Stimulated activated CD4-positive, alpha-beta T cell treated with anti-CD3 and anti-CD28 coated beads, TNF-alpha, amount 100 ng/mL, for 24 hours (primary cell): ENCODE results near the gene THADA.

Experiments used
- DNase-seq, 3 experiments: peaks; one replicate each; pipeline ENCODE4 v3.0.0-alpha.2; 2020; ENCODE audit warnings: low read depth in 3 of 3

Gene THADA

GRCh38 chr2:43509886-43510285 is 86.0 kb downstream of the THADA start:
- no peak for DNase-seq

DNA sequence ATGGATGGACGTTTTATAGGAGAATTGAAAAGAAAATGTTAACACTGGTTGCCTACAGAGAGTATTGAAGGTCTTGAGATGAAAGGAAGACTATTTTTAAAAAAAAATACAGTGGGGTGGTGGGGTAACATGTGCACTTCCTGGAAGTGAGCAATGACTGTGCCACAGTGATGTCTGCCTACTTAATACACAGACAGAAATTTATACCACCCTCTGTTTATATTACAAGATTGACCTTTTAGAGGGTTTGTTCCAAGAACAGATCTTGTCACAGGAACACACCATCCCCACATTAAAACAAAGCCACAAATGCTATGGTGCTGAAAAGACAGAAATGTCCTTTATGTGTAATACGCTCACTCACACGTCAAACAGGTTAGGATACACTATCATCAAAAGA is 87.6 kb downstream of the THADA start:
- DNase-seq: no peak

- no peak for DNase-seq
Observed at GRCh38 chr2:43507137-43507536, 88.7 kb downstream of the THADA start.

DNA sequence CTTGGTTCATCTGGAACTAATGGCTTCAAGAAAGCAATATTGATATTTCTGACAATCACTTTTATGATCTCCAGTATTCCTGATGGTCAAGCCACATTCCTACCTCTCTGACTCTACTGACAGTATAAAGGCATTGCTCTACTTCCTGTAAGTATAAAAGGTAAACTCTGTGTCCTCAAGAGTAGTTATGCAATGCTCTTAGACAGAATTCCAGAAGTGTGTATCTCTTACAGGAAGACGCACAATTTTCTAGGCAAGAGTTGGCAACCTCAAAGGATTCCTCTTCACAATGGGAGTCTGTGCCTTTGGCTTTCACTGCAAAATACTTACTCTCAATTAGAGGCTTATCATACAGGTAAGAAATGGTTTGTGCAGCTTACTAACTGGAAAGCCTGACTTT is 100.1 kb downstream of the THADA start:
- DNase-seq: no peak

DNA sequence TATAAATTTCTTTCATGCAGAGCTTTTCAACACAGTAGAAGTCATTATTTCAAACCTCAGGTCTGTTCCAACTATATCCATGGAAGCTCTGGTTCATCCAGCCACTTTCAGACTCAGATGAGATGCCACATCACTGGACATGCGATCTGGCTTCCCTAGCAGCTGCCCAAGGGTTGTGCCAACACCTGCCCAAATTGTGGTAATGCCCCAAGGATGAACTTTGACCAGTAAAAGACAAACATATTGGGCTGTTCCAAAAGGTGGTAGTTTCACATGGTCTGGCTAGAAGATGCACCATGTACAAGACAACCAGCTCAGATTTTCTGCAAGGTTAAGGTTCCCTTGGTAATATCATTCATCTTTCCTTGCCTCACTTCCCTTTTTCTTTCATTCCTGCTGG is 101.9 kb downstream of the THADA start:
- DNase-seq: no peak

GRCh38 chr2:43491065-43491639 is 104.7 kb downstream of the THADA start:
- DNase-seq: no peak

DNA sequence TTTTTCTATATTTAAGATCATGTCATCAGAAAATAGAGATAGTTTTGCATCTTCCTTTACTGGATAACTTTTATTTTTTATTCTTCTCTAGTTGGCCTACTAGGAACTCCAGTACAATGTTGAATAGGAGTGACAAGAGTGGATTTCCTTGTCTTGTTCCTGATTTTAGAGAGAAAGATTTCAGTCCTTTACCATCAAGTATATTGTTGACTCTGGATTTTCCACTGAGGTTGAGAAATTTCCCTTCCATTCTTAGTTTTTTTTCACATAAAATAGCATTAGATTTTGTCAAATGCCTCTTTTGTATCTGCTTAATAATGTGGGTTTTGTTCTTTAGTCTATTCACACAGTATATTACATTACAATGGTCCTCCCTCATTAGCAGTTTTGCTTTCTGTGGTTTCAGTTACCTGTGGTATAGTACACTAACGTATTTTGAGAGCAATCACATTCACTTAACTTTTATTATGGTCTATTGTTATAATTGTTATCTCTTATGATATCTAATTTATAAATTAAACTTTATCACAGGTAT is 105.5 kb downstream of the THADA start:
- DNase-seq: no peak

DNA sequence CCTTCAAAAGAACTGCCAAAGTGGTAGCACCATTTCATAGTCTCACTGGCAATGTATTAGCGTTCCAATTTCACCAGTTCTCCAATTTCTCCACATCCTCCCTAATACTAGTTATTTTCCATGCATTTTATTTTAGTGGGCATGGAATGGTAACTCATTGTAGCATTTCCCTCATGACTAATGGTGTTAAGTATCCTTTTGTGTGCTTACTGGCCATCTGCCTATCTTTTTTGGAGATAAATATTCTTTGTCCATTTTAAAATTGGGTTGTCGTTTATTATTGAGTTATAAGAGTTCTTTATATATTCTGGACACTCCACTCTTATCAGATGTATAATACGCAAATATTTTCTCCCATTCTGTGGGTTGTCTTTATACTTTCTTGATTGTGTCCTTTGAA is 107.1 kb downstream of the THADA start:
- DNase-seq: no peak

DNA sequence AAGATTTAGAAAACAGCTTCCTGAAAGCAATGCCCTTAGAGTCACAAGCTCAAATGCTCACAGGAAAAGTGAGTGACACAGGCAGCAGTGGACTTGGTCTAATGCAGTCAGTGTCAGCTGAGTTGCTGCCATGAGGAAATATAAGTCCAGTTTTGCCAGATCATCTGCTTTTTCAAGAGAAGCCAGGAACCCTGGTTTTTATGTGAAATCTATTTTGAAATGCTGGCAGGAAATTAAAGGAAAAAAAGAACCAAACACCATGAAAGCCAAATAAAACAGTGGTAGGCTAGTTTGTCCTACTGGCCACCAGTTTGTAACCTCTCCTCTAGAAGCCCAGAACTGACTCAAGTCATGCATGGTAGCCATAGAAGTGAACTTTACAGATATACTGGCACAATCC is 109.2 kb downstream of the THADA start:
- no peak for DNase-seq

DNA sequence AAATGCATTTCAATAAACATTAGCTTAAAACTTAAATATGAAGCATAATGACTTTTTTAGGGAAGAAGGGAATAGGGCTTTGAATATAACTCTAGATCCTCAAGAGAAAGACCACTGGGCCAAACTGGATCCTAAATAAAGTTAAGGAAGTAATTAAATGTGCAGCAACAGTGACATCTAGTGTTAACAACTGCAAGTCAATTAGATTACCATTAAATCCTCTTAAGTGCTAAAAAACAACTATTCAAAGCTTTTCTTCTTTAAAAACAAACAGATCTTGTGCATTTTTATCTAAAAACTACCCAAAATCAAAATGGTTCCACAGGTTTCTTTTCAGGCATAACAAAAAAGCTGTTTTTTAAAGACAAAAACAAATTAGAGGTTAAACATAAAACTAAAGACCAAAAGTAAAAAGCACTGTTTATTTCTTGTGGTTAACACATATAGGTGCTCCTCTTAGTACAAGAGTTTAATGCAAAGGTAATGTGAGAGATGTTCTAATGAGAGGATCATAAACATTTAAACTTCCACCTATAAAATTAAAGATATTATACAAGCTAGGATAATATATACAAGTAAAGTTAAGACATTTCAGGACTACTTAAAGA is 111.4 kb downstream of the THADA start:
- no peak for DNase-seq

GRCh38 chr2:43482961-43483360 is 112.9 kb downstream of the THADA start:
- DNase-seq: no peak

DNA sequence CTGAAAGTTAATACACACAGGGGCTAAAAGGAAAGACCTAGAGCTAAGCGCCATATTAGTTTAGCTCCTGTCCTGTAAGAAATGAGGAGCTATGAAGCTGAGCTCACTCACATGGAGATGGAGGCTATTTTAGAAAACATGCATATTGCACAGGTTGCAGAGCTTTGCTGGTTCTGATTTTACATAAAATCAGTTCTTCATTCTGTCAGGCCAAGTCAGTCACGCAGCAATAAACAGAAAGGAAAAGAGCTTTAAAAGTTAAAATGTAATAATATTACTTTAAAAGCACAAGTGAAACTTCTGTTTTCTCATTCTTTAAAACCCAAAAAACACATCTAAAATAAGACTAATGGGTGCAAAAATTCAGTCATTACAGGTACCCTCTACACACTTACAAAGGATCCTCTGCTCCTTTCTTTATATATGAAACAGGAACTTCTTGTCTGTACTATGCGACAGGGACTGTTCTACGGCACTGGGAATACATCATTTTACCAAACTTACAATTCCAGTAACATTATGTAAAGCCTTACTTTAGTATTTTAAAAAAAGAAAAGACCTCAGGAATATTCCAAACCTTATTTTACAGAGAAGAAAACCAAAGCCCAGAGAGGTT is 113.8 kb downstream of the THADA start:
- no peak for DNase-seq

DNA sequence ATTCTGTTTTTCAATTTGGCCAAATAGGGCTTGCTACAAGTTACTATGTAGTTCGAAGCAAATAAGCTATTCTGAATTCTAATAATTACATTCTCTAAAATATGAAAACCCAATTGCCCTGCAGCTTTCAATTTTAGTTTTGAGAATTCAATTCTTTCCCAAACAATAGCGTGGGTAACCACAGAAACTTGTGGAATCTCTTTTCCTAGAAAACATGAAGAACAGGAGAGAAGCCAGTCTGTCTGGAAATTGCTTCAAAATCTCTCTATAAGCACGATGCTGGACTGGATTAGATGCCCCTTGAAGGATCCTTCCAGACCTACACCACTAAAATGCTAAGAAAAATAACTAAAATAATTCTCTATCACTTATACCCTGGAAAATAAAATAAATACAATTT is 115.0 kb downstream of the THADA start:
- no peak for DNase-seq

DNA sequence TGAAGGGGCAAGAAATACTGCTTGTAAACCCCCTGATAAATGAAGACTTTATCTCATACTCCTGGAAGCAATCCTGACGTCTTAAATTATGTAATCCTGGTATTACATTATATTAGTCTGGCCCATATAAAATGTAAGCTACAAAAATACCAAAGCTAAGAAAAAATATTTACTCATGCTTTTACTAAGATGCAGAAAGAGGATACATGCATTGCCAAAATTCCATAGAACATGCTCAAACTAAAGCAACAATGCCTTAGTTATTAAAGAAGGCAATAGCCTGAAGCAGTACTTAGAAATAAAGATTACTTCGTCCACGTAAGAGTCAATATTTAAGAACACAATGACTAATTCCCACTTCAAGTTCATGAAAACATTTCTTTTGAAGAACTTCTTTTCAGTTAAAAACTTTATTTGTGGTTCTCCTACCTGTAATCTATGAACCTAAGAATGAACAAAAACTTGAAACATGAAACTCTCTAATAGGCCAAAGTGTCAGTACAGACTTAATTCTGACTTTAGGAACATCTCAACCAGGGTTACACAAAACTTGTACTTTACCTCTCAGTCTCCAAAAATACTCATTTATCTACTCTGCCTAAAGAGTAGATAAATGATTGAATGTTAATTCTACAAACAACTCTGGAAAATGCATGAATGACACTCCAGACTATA is 117.3 kb downstream of the THADA start:
- DNase-seq: no peak

DNA sequence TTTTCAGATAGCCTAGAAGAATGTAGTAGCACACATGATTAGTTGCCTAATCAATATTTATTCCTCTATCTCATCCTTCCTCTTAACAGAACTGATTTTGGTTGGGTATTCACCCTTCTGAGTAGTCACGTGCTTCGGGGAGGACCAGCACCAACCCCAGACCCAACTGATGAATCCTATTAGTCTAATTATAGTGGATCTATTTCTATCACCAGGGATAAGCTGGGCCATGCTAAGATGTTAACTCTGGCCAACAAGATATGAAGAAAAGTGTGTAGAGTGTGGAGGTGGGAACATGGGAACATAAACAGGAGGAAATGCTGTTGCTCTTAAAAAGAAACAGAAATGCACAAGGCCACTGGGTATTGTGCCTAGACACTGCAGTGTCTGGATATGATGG is 119.9 kb downstream of the THADA start:
- no peak for DNase-seq

GRCh38 chr2:43475137-43475846 is 120.5 kb downstream of the THADA start:
- DNase-seq: no peak

DNA sequence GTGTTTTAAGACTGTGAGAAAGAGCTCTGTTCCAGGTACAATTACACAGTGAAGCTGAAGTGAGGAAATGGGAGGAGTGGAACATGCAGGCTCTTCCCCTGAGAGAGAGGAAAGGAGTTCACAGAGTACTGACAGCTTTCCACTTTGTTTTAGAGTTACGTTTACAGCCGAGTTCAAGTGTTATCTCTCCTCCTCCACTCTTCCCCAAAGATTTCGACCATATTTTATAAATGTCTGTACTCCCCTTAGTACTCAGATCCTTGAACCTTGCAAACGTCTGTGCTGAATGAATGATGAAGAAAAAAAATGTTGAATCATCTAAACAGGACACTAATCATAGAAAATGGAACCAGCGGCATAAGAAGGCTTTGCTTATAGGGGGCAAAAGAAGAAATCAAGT is 121.6 kb downstream of the THADA start:
- DNase-seq: no peak

DNA sequence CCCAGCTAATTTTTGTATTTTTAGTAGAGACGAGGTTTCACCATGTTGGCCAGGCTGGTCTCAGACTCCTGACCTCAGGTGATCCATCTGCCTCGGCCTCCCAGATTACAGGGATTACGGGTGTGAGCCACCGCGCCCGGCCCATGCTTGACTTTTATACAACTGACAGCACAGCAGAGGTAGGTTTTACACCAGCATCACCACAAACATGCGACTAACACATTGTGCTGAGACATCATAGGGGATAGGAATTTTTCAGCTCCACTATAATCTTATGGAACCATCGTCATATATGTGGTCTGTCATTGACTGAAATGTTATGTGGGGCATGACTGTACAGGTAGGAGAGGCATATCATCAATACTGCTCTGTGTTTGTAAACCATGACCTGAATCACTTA is 122.1 kb downstream of the THADA start:
- DNase-seq: no peak

- no peak for DNase-seq
Observed at GRCh38 chr2:43472527-43473194, 123.2 kb downstream of the THADA start.

GRCh38 chr2:43469713-43470112 is 126.1 kb downstream of the THADA start:
- no peak for DNase-seq

DNA sequence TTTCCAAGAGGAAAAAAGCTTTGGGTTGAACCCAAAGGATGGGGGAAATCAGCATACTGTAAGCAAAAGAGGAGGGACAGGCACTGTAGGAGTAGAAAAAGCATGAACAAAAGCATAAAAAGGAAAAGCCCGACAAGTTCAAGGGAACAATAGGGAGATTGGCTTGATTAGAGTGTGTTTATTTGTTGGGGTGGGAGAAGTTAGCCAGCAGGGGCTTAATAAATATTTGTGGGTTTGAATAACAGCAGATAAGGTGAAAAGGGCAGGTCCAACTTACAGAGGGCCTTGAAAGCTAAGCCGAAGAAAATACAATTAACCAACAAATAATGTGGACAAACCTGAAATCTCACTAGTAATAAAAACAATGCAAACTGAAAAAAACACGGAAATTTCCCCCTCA is 126.7 kb downstream of the THADA start:
- DNase-seq: no peak

- DNase-seq: no peak
Observed at GRCh38 chr2:43467891-43468290, 127.9 kb downstream of the THADA start.
